ENCODE measurements around the gene ZNRD2.

Gene ZNRD2

DNA sequence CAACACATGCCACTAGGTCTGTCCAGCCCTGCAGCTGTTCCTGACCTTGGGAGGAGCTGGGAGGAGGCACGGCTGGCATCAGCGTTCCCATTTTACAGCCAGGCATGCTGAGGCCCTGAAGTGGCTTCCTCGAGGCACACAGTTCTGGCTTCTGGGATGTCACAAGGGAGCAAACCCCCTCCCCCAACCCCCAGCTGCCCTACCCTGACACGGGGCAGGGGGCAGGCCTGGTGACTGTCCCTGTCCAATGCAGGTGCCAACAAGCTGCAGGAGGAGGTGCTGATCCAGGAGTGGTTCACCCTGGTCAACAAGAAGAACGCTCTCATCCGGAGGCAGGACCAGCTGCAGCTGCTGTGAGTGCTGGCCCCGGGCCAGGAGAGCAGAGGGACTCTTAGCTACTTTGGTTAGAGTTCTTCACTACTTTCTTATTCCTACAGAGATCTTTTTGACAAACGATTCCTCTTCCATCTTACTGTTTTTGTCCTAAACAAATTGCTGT is 20.0 kb downstream of the ZNRD2 start:
- DNase-seq, result no peak

DNA sequence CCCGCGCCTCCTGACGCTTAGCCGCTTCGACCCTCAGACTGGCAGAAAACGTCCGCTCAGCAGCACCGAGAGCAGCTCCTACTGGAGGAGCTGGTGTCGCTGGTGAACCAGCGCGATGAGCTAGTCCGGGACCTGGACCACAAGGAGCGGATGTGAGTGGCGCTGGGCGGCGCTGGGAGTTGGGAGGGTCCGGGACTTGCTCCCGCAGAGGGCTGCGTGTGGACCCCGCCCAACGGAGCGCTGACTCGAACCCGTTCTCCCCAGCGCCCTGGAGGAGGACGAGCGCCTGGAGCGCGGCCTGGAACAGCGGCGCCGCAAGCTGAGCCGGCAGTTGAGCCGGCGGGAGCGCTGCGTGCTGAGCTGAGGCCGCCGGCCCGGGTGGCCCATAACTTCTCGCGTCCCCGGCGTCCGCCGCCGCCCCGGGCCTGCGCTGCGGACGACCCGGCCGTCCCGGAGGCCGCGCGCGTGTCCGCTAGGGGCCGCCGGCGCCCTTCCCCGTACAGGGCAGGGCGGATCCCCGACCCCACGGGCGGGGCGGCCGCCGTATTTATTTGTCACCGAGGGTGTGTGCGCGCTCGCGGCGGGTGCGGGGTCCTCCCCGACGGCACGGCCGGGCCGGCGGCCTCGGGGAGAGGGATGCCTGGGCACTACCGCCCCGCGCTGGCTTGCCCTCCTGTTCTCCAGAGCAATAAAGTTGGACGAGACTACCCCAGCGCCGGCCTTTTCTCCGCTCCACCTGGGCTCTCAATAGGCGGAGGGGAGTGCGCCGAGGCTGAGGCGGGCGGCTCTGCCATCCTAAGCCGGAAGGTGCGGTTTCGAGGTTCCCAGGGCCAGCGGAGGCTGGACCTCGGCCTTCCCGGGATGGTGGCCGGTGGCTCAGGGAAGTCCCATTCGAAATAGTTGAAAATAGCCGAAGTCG is 21.9 kb downstream of the ZNRD2 start:
- no peak for DNase-seq

GRCh38 chr11:65592858-65593517 is 22.7 kb downstream of the ZNRD2 start:
- DNase-seq, result no peak

DNA sequence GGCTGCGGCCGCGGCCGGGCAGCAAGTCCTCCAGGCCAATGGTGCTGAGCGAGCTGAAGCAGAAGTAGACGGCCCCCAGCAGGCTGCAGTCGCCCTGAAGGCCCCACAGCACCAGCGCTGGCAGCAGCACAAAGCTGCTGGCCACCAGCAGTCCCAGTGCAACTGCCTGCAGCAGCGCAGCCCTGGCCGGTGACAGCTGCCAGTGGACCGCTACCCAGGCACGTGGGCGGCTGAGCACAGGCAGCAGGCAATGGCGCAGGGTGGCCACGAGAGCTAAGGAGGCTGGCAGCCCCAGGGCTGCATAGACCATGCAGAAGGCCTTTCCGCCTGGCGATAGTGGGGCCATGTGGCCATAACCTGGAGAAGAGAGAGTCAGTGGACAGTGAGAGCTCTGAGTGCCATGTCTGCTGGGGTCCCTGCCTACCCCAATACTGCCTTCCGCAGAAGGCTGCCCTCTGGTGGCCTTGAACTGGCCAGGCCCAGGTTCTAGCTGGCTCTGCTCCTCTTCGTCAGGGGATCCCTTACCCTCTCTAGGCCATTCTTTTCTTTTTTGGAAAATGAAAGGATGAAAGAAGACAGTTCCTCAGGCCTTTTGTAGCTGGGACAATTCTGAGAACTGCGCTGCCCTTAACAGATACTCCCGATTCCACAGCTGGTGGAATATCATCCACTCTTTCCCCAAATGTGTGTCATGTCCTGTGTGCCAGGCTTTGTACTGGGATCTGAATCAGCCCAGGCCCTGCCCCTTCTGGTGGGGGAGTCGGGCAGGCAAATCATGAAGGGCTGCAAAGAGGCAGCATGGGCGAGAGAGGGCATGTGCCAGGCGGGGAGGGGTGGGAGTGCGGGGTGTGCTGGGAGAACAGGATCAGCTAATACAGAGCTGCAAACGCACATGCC is 23.5 kb downstream of the ZNRD2 start:
- DNase-seq, result no peak

- DNase-seq, result no peak
Measured at GRCh38 chr11:65595131-65595530, 24.9 kb downstream of the ZNRD2 start.

DNA sequence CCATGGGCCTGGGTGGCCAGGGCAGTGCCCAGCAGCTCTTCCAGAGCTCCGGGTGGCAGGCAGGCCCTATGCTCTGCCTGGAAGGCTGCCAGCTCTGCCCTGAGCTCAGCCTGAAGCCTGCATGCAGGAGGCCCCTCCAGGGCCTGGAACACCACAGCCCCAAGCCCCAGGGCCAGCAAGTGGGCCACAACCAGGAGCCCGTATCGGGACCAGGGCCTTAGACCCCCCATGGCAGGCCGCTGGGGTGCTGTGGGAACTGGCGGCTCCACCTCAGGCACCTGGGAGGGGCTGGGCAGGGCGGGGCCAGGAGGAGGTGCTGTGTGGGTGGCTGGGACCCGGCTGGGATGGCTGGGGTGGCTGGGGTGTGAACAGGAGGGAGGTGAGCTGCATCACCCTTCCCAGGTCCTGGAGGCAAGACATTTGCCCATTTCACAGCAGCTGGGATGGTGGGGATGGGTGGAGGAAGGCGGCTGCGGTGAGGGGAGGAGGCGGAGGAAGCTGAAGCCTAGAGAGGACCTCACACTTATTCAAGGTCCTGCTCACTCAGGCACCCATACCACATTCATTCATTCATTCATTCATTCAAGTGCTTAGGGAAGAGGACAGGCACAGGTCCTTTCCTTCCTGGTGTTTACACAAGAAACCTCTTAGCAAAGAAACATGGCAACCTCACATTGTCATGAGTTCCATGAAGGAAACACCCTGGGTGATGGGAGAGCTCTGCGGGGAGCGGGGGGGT is 25.4 kb downstream of the ZNRD2 start, which contains the start of gene KCNK7:
KCNK7 (minus strand) TSS at position 258 of the 739 bp plus-strand sequence; CDS start at position 230, 28 bp downstream.
- DNase-seq, result no peak

- no peak for DNase-seq
Measured at GRCh38 chr11:65596520-65596919, 26.2 kb downstream of the ZNRD2 start.

DNA sequence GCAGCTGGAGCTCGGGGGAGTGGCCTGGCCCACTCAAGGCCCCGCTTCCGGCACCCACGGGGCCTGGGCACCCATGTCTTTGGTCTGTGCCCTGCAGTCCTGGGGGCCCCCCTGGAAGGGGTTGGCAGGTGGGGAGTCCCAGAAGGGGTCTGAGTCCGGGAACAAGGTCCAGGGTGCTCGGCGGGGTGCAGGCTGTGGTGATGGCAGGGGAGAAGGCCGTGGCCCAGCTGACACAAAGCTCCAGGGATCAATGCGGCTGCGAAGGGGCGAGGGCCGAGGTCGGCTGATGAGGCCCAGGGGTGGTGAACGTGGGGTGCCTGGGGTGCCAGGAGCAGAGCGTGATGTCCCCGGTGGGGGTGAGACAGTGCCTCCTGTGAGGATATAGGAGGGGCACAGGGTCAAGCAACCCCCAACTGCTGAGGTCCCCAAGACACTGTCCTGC is 28.0 kb downstream of the ZNRD2 start:
- no peak for DNase-seq

DNA sequence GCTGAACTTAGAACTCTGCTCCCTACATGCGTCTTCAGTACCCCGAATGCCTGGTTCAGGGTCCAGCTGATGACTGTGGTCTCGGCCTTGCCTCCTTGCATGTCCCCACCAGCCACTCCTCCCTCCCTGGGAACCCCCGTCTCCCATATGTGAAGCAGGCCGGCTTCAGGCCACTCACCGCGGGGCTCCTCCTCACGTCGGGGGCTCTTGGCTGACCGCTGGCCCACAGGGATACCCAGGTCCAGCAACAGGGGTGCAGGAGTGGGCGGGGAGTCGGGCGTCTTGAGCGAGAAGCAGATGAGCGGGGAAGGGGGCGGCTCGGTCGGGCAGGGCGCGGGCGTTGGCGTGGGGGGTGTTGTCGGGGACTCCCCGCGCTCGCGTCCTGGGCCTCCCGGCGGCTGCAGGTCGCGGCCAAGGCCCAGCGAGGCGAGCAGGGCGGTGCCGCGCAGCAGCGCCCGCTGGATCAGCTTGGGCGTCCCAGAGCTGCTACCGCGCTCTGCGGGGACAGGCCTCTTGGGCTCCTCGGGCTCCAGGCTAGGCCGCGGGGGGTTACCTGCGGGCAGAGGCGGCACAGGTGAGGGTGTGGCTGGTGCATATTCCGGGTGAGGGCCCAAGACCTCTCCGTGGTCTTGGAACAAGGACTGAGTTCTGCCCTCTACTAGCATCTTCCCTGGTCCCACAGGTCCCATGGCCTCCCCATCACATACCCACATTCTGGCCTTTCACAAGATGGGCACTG is 29.1 kb downstream of the ZNRD2 start:
- DNase-seq, result no peak

DNA sequence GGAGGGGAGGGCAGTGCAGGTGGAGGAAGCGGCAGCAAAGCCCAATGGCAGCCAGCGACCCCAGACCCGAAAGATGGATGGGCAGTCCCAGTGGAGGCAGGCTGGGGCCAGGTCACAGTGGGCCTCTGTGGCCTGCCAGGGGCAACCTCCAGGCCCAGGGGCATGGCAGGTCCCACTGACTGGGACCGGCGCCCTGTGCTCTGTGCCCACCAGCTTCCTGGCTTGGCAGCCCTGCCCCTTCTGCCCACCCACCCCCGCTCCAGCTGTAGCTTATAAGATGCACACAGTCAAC is 29.6 kb downstream of the ZNRD2 start:
- DNase-seq, result no peak

DNA sequence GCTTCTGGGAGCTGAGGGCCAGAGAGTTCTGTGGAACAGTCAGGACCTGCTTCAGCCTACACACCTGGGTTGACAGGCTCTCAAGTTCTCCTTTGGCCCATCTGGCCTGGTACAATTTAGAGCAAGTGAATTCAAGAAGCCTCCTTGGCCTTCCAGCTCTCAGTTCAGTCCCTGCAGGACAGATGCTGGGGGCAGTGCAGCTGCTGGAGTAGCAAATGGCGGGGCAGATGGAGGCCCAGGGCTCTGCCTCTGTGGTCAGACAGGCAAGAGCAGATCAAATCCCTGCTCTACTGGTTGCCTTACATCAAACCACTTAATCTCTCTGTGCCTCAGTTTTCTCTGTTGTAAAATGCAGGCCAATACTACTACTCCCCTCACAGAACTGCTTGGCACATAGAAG is 34.0 kb downstream of the ZNRD2 start:
- no peak for DNase-seq

GRCh38 chr11:65606876-65607613 is 36.8 kb downstream of the ZNRD2 start:
- no peak for DNase-seq

GRCh38 chr11:65607614-65608426 is 37.5 kb downstream of the ZNRD2 start:
- DNase-seq, result no peak

GRCh38 chr11:65609229-65609628 is 39.0 kb downstream of the ZNRD2 start:
- no peak for DNase-seq

DNA sequence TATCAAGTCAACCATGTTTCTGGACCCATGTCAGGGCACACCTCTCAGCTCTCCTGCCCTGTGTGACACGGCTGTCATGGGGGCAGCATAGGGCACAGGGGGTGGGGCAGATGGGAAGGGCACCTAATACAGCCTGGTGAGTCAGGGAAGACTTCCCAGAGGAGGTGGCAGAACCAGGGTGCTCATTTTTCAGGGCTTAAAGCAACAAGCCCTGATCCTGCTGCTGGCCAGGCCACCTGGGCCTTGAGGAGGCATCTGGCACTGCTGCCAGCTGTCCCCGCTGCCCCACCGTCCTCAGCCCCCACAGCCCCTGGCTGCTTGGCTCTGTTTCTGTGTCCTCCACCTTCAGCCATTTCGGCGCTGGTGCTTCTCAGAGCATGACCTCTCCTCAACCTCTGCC is 39.4 kb downstream of the ZNRD2 start:
- no peak for DNase-seq

- DNase-seq, result no peak
Measured at GRCh38 chr11:65610404-65610803, 40.1 kb downstream of the ZNRD2 start.

DNA sequence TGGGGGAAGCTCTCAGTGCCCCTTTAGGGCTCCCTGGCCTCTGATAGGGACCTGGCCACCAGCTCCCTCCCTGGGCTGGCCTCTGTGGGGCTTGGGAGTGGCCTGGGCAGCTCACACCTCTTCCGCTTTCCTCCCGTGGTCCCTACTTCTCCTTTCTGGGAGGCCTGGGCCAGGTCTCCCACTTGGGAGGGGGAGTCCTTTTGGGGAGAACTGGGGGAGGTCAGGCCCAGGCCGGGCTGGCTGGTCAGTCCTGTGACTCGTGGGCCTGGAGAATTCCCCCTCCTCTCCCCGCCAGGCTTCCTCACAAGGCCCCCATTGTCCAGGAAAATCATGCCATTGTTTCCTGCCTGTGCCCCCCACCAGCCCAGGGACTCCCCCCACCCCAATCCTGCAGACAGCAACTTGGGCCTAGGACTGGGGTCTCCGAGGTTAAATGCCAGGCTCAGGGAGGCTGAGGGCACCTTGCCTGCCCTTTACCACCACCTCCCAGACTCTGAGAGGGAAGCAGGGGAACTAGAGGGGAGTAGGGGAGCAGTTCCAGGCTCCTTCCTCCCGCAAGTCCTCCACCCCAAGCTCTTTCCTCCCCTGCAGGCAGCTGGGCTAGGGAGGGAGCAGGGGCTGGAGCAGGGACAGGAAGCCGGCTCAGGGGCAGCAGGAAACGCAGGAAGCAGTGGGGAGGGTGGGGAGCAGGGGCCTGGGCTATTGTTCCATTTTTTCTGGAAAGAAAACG is 40.9 kb downstream of the ZNRD2 start:
- no peak for DNase-seq

DNA sequence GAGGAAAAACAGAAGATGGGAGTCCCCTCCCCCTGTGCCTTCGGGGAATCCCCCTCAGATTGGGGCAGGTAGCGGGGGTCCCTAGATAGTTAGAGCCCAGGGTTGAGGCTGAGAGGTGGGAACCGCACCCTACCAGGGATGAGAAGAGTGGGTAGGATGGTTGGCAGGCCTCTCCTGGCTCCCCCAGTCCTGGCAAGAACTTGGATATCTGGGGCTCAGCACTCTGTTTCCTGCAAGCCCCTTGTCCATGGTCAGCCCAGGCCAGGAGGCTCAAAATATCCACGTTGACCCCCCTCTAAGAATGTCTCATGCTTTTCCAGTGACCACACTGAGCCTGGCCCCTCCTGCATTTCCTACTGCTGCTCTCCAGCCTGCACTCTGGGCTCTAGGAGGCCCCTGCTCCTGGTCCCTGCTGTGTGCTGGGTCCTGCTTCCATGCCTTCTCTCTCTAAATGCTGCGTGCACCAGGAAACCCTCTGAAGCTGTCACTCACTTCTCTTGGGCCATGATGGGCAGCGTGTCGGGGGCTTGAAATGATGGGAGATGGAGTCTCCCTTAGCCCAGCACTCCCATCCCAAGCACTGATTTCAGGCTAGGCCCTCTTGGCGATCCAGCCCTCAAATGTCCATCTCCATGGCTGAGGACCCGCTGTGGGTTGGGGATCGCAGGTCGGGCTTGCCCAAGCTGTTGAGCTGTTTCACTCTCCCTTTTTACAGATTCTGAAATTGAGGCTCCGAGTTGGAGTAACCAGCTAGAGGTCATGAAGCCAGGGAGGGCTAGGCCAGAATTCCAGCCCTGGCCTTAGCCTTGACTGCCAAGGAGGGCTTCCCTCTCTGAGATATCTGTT is 41.7 kb downstream of the ZNRD2 start:
- no peak for DNase-seq
